ENCODE results near the gene SUSD3. TPM values are rescaled to one million over a fixed set of nuclear protein-coding genes. Genes with fewer than 3 reads are reported as not detected.

The SUSD3 gene
- polyA plus RNA-seq, 1 experiment: 1.9 TPM

GRCh38 chr9:93039456-93039855, 19.0 kb upstream of the SUSD3 start:
- Histone ChIP-seq H3K27me3 (ENCODE audit: control insufficient read depth, insufficient read depth, low read length) (no peaks in the 10 kb centered on the region), H3K4me3 (ENCODE audit: low read depth, low read length) (no peak overlapping the region), H3K36me3 (ENCODE audit: control insufficient read depth, insufficient read depth, low read length) (no peaks in the 10 kb centered on the region)
- ChIA-PET POLR2A (no interaction called here), CTCF (interaction anchor here (1.1 kb wide), 1 partner anchor 8 kb away, joined by 3 read pairs; no protein-coding TSS in a partner anchor)
- TF ChIP-seq CTCF (IDR thresholded peaks at IDR 0.05; ENCODE audit: insufficient read depth, low read depth, low read length): no peak
- DNase-seq (ENCODE audit: low read depth): no peak

DNA sequence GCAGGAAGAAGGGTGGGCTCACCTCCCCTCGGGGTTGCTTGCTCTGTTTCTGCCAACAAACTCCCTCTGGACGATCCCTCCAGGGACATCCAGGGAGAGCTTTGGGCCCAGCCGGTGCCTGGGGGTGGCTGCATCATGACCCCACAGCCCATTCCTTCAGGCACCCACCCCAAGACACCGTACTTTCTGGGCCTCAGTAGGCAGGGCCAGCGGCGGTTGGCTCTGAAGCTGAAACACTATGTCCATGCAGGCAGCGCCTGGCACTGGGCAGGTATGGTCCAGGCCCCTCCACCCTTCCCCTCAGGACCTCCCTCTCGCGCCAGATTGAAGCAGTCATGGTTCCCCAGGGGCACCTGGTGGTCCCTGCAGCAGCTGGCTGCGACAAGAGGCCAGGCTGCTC, 18.5 kb upstream of the SUSD3 start:
- Histone ChIP-seq H3K4me3 (ENCODE audit: low read depth, low read length) (no peak overlapping the region), H3K36me3 (ENCODE audit: control insufficient read depth, insufficient read depth, low read length) (no peaks in the 10 kb centered on the region), H3K27me3 (ENCODE audit: control insufficient read depth, insufficient read depth, low read length) (no peaks in the 10 kb centered on the region)
- CTCF ChIA-PET: interaction anchor here (1.1 kb wide), 1 partner anchor 9 kb away, joined by 3 read pairs; no protein-coding TSS in a partner anchor
- POLR2A ChIA-PET: no interaction called here
- DNase-seq (ENCODE audit: low read depth): no peak
- TF ChIP-seq CTCF (IDR thresholded peaks at IDR 0.05; ENCODE audit: insufficient read depth, low read depth, low read length): no peak

GRCh38 chr9:93040409-93040808, 18.1 kb upstream of the SUSD3 start:
- no peak overlapping the region for H3K4me3 ChIP-seq (ENCODE audit: low read depth, low read length)
- no peak for DNase-seq (ENCODE audit: low read depth)
- no peaks in the 10 kb centered on the region for H3K27me3 ChIP-seq (ENCODE audit: control insufficient read depth, insufficient read depth, low read length)
- ChIA-PET POLR2A (no interaction called here), CTCF (interaction anchor here (1.1 kb wide), 1 partner anchor 9 kb away, joined by 3 read pairs; no protein-coding TSS in a partner anchor)
- no peaks in the 10 kb centered on the region for H3K36me3 ChIP-seq (ENCODE audit: control insufficient read depth, insufficient read depth, low read length)
- TF ChIP-seq CTCF (IDR thresholded peaks at IDR 0.05; ENCODE audit: insufficient read depth, low read depth, low read length): no peak

DNA sequence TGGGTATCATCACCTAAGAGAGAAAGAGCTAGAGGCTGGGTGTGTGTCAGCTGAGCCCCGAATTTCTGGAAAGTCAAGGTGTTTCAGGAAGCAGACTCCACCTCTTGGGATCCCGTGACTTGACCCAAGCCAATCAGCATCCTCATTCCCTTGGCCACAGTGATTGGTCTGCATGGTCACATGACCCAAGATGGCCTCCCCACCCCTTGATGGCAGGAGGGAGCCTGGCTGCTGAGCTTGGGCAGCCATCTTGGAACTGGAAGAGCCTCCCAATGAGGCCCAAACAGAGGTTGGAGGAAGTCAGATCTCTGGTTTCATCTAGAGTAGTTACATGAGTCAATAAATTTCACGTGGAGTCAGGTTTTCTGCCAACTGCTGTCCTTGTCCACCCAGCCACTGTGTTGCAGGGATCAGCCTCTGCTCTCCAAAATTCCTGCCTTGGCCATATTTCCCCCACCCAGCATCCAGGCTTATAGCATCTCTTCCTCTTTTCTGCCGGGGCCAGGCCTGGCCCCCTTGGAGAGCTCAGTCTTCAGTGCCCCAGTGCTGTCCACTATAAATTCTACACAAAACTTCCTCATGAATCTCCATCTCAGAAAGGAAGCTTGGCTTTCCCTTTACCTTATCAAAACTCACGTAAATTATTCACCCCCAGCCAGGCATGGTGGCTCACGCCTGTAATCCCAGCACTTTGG, 17.2 kb upstream of the SUSD3 start:
- no peaks in the 10 kb centered on the region for H3K36me3 ChIP-seq (ENCODE audit: control insufficient read depth, insufficient read depth, low read length)
- no peak for TF ChIP-seq CTCF (IDR thresholded peaks at IDR 0.05; ENCODE audit: insufficient read depth, low read depth, low read length)
- no peak for DNase-seq (ENCODE audit: low read depth)
- CTCF ChIA-PET: no interaction called here
- H3K4me3 ChIP-seq (ENCODE audit: low read depth, low read length): no peak overlapping the region
- no peaks in the 10 kb centered on the region for H3K27me3 ChIP-seq (ENCODE audit: control insufficient read depth, insufficient read depth, low read length)
- POLR2A ChIA-PET: no interaction called here

GRCh38 chr9:93043122-93043521, 15.4 kb upstream of the SUSD3 start:
- no peak for DNase-seq (ENCODE audit: low read depth)
- TF ChIP-seq CTCF (IDR thresholded peaks at IDR 0.05; ENCODE audit: insufficient read depth, low read depth, low read length): no peak
- no peak overlapping the region for H3K4me3 ChIP-seq (ENCODE audit: low read depth, low read length)
- CTCF ChIA-PET: no interaction called here
- POLR2A ChIA-PET: interaction anchor here (0.6 kb wide), 1 partner anchor 18 kb away, joined by 12 read pairs; no protein-coding TSS in a partner anchor
- no peaks in the 10 kb centered on the region for H3K27me3 ChIP-seq (ENCODE audit: control insufficient read depth, insufficient read depth, low read length)
- no peaks in the 10 kb centered on the region for H3K36me3 ChIP-seq (ENCODE audit: control insufficient read depth, insufficient read depth, low read length)
